RKO (cell line): ENCODE data around the gene LIMK1.
"Not testable (repeated sequence)": the region's sequence is repeated elsewhere in the genome, so short reads cannot be mapped to it uniquely, and the experiment has no call there.

Experiments used
- DNase-seq: peaks from one replicate; pipeline ENCODE4 v3.0.0-alpha.2; 2016; ENCODE audit warnings: low spot score

LIMK1 gene

DNA sequence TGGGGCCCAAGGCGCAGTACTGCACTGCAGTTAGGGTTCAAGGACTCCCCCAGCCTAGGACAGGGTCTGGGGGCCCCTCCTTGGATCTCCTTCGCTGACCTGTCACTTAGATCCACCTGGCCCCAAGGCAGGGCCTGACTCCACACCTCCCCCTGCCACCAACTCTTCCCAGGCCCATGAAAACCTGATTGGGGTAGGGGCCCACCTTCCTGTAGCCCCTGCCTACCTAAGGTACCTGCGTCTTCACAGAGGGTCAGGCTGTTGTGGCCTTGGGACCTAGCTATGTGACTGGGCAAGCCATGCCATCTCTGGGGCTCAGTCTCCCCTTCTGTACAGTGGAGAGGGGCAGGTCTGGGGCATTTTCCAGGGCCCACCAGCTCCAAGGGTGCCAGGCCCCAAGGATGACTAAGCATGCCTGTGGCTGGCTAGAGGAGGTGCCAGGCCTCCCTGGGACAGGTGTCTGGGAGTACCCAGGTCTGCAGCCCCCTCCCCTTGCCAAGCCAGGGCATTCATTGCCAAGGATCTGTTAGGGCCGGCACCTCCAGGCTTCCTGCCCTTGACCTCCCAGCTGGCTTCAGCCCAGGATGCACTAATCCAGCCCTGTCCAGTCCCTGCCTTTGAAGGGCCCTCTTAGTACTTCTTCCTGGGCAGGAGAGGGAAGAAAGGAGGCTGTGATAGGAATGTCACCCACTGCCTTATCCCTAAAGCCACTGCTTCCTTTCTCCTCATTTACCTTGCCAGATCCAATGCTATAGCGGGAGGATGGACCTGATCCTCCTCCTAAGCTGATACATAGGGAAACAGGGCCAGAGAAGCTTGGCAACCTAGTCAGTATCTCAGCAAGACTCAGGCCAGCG is 1.3 kb downstream of the LIMK1 start:
- no peak for DNase-seq

DNA sequence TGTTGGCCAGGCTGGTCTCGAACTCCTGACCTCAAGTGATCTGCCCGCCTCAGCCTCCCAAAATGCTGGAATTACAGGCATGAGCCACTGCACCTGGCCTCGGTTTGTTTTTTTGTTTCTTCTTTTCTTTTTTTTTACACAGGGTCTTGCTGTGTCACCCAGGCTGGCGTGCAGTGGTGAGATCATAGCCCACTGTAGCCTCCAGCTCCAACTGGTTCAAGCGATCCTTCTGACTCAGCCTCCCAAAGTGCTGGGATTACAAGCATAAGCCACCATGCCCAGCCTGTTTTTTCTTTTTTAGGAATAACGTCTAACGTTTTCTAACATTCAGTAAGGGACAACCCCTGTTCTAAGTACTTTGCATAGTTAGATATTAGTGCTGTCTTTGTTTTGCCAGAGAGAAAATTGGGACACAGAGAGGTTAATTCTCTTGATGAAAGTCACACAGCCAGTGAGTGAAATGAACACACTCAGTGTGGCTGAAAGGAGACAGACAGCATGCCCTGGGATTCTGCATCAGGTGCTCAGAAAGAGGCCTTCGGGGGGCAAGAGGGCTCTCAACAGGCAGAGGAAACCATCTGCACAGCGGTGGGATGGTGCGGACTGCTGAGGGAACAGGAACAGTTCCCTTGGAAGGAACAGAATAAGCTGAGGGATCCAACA is 4.3 kb downstream of the LIMK1 start:
- no peak for DNase-seq

DNA sequence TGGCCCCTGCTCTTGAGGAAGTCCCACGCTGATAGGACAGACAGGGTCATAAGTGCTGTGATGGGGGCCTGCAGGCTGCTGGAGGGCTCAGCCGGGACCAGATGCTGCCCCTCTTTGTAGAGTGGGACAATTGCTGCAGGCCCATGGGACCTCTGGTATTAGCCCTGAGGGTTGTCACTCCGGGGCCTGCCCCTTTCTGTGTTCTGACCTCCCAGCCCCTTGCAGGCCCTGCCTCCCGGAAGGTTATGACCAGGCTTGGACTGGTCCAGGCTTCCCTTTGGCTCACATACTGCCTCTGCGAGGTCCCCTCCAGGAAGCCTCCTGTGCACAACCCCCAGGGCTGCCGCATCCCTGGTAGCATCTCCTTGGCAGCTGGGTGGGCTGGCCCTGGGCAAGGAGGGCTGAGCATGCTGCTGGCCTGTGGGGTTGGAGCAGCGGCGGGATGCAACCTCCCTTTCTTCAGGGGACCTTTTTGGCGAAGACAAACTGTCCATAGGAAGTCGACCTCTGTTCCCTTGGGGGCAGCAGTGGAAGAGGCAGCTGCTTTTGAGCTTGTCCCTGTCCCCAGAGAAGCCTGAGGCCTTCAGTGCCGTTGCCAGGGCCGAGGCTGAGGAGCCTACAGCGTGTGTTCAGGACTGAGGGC is 8.8 kb downstream of the LIMK1 start:
- no peak for DNase-seq

DNA sequence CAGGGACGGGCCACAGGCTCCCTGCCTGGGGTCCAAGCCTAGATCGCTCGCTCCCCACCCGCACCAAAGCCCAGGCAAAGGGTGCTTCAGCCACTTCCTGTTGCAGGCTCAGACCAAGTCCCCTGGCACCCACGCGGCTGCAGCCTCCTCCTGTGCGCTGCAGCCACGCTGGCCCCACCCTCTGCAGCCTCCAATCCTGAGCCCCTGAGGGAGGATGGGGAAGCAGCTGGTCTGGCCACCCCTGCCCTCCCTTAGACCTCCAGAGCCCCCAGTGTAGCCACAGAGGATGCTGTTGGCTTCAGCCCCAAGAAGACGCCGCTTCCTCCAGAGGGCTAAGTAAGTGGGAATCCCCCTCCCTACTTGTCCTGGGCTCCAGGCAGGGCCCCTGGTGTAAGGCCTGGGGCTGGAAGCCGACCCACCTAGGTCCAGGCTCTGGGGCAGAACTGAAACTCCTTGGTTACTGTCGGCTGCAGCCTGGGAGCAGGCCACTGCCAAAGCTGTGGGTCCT is 9.4 kb downstream of the LIMK1 start:
- no peak for DNase-seq

DNA sequence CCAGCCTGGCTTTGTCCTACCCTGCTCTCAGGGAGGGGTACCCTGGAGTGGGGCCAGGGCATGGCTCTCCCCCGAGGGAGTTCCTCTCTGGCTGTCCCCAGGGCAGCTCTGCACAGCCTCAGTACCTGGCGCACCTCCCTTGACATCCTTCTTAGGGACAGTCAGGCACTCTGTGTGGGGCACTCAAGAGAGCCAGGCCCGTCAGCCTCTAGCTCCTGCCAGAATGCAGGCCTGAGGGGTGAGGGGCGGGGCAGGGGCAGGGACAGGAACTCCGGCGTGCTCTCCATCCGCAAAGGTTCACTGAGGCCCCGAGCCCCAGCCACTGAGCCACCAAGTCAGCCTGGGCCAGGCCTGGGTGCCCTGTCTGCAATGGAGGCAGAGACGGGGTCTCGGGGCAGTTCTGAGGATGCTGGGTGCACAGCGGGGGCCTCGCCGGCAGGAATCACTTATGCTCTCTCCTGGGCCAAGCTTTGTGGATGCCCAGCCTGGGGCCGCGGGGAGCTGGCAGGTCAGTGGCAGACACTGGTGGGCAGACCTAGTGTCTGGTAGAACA is 10.1 kb downstream of the LIMK1 start:
- no peak for DNase-seq

DNA sequence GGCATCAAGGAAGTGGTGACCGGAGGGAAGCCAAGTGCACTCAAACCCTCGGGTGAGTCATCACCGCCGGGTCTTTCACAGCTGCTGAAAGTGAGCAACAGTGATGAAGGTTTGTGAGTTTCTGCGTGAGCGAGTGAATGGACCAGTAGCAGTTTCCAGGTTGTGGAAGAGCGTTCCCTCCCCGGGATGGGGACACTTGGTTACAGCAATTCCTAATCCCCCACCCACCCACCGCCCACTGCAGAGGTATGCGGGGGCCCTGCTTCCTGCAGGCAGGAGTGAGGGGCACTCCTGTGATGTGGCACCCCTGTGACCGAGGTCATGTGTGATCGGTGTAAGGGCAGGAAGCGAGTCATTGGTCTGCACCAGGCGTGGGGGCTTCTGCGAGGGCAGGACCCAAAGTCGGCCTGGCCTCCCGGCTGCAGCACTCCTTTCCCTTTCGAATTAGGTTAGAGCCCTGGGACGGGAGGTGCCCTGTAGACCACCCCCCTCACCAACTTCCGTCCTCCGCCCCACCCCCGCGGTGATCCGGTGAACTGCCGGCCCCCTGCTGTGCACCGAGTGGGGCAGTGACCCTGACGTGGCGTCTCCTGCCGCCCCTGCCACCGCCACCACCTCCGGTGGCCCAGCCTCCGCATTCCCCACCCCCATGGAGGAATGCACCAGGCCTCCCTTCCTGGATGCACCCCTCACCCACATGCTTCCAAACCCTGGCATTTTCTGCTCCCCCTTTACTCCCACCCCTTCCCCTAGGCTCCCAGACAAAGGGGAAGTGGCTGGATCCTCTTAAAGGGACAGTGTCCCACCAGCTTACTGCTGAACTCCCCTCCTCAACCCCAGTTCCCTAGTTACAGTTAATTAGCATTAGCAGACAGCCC is 10.9 kb downstream of the LIMK1 start:
- DNase-seq = peak; percentile 92

DNA sequence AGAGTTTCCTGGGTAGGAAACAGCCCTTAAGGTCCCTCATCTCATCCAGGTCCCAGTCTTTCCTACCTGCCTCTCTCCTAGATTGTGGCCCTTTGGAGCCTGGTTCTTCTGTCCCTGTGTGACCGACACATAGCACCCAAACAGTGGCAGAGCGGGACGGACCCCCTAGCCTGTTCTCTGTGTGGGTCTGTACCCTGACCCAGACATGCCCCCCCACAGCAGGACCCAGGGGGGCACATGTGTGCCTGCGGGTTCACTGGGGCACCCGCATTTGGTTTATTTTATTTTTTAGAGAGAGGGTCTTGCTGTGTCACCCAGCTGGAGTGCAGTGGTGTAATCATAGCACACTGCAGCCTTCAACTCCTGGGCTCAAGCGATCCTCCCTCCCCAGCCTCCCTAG is 11.5 kb downstream of the LIMK1 start:
- no peak for DNase-seq

DNA sequence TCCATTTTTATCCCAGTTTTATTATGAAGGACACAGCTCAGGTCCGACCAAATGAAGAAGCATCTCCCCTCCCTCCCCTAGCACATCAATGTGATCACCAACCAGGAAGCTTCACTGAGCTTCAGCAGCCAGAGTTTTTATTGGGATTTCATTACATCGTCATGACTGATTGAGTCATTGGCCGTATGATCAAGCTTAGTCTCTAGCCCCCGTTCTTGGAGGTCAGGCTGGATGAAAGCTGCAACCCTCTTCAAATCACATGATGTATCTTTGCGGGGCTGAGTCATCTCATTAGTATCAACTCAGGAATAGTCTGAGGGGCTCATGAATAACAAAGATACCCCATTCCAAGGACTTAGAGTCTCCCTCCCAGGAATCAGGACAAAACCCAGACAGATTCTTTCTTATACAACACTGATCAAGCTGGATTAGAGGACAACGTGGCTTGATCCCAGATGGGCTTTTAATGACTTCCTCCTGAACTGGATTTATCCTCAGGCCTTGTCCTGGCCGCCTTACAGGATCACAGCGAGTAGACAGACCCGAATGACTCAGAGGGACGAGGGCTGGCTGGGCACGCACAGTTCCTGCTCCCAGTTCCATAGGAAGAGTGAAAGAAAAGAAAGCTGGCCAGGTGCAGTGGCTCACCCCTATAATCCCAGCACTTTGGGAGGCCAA is 14.5 kb downstream of the LIMK1 start:
- peak; percentile 68 for DNase-seq

DNA sequence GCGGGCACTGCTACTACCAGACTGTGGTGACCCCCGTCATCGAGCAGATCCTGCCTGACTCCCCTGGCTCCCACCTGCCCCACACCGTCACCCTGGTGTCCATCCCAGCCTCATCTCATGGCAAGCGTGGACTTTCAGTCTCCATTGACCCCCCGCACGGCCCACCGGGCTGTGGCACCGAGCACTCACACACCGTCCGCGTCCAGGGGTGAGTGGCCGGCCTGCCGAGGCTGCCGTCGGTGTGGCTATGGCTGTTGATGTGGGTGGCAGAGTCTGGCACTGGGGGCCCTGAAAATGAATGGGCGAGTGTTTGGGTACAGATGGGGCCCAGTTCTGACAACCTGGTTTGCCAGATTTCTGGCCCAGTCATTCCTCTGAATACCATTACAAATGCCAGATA is 15.4 kb downstream of the LIMK1 start:
- DNase-seq = no peak

DNA sequence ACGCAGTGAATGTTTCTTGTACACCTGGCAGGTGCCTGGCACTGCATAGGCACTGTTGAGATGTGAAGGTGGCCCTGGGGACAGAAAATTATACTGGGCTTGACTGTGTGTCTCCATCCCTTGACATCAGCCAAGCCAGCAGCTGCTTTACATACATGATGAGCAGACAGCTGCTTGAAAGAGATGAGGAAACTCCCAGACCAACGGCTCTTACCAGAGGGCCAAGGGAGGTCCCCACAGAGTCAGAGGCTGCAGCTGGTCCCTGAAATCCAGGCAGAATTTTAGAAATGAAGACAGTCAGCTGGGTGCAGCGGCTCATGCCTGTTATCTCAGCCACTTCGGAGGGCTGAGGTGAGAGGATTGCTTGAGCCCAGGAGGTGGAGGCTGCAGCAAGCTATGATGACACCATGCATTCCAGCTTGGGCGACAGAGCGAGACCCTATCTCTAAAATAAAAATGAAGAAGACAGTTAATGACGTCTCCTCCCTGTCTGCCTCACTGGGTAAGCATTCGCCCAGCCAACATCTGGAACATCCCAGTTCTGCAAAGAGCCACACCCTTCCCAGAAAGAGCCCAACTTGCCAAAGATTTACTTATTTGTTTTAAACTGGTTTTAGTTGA is 17.6 kb downstream of the LIMK1 start:
- DNase-seq = no peak

DNA sequence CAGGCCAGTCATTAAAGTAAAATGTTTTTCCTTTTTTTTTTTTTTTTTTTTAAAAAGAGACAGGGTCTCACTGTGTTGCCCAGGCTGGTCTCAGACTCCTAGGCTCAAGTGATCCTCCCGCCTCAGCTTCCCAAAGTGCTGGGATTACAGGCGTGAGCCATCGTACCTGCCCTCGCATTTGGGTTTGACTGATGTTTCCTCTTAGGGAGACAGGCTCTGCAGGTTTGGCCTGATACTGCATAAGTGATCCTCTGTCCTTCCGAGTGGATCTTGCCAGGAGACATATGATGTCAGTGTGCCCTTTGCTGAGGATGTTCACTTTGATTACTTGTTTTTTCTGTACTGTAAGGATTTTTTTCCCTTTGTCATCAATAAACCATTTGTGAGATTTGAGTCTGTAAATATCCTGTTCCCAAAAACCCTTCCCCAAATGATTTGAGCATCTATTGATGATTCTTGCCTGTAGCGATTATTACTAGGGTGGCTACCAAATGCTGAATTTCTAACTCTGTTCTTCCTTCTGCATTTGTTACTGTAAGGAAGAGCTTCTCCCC is 19.7 kb downstream of the LIMK1 start:
- no peak for DNase-seq

DNA sequence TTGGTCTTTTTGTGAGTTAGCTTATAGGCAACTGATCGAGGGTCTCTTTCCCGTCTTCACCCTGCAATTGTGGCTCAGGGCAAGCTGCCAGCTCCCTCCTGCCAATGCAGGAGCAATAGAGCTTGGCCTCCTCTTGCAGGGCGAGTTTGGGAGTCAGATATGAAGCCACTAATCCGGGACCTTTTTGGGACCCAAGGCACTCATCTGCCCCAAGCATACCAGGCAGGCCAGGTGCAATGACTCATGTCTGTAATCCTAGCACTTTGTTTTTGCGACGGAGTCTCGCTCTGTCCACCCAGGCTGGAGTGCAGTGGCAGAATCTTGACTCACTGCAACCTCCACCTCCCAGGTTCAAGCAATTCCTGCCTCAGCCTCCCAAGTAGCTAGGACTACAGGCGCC is 21.1 kb downstream of the LIMK1 start:
- DNase-seq = no peak

DNA sequence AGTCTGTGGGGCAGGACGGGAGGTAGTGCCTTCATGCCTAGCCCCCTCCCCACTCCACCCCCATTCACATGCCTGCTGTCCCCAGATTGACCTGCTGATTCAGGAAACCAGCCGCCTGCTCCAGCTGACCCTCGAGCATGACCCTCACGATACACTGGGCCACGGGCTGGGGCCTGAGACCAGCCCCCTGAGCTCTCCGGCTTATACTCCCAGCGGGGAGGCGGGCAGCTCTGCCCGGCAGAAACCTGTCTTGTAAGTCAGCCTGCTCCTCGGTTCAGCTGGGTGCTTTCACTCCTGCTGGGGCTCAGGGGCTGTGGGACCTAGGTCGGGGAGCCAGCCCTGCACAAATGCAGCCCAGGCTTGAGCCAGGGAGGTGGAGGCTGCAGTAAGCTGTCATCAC is 22.4 kb downstream of the LIMK1 start:
- DNase-seq = no peak

DNA sequence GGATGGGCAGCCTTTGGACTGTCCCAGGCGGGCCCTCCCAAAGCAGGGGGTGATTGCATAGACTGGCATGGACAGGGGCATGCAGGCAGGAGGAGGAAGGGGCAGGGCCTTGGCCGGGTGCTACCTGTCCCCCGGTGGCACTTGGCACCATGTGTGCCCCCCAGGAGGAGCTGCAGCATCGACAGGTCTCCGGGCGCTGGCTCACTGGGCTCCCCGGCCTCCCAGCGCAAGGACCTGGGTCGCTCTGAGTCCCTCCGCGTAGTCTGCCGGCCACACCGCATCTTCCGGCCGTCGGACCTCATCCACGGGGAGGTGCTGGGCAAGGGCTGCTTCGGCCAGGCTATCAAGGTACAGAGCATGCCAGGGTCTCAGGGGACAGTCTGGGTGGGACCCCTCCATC is 23.2 kb downstream of the LIMK1 start:
- no peak for DNase-seq

DNA sequence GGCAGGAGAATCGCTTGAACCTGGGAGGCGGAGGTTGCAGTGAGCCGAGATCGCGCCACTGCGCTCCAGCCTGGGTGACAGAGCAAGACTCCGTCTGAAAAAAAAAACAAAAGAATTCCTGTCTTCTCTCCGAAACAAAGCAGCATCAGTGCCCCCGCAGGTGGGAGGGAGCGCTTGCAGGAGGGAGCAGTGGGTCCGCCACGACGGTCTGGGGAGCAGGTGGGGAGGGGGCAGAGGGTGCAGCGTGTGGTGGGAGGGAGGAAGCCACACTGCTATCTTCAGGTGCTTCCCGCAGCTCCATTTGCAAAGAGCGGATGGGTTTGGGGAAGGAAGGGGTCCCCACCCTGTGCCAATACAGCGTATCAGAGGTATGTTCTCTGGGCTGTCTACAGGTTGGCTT is 31.7 kb downstream of the LIMK1 start:
- no peak for DNase-seq

DNA sequence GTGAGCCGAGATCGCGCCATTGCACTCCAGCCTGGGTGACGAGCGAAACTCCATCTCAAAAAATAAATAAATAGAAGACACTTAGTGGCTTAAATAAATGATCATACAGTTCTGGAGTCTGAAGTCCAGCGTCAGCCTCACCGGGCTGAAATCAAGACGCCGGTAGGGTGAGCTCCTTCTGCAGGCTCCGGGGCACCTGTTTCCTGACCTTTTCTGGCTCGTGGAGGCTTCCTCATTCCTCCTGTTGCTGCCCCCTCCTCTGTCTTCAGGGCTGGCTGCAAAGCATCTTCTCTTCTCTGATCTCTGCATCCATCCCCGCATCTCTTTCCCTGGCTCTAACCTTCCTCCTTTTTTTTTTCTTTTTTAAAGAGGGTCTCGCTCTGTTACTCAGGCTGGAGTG is 32.8 kb downstream of the LIMK1 start:
- no peak for DNase-seq

DNA sequence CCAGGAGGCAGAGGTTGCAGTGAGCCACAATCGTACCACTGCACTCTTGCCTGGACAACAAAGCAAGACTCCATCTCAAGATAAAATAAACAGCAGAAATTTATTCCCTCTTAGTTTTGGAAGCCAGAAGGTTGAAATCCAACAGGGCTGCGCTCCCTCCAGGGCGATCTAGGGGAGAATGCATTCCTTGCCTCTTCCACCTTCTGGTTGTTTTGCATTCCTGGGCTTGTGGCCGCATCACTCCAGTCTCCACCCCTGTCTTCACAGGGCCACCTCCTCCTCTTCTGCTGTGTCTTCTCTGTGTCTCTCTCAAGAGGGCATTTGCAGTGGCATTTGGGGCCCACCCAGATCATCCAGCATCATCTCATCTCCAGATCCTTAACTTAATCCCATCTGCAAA is 36.2 kb downstream of the LIMK1 start:
- DNase-seq = no peak

DNA sequence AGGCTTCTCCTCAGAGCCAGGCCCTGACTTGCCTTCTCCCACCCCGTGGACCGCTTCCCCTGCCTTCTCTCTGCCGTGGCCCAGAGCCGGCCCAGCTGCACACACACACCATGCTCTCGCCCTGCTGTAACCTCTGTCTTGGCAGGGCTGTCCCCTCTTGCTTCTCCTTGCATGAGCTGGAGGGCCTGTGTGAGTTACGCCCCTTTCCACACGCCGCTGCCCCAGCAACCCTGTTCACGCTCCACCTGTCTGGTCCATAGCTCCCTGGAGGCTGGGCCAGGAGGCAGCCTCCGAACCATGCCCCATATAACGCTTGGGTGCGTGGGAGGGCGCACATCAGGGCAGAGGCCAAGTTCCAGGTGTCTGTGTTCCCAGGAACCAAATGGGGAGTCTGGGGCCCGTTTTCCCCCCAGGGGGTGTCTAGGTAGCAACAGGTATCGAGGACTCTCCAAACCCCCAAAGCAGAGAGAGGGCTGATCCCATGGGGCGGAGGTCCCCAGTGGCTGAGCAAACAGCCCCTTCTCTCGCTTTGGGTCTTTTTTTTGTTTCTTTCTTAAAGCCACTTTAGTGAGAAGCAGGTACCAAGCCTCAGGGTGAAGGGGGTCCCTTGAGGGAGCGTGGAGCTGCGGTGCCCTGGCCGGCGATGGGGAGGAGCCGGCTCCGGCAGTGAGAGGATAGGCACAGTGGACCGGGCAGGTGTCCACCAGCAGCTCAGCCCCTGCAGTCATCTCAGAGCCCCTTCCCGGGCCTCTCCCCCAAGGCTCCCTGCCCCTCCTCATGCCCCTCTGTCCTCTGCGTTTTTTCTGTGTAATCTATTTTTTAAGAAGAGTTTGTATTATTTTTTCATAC is 38.0 kb downstream of the LIMK1 start:
- DNase-seq = no peak

DNA sequence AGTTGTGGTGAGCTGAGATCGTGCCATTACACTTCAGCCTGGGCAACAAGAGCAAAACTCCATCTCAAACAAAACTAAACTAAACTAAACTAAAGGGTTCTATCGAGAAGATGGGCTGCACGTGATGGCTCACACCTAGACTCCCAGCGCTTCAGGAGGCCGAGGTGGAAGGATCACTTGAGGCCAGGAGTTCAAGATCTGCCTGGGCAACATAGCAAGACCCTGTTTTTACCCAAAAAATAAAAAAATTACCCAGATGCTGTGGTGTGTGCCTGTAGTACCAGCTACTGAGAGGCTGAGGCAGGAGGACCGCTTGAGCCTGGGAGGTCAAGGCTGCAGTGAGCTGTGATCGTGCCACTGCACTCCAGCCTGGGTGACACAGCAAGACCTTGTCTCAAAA is 40.3 kb downstream of the LIMK1 start:
- DNase-seq = not testable (repeated sequence)
